Measurements from ENCODE around the gene STX11. TPM values are rescaled to one million over a fixed set of nuclear protein-coding genes. Genes with fewer than 3 reads are reported as not detected.
A peak's percentile ranks its signal among the peaks of the same experiment; 100 is the strongest.

STX11 gene
- total RNA-seq, 4 donors from 2014 or later, result 23.9 to 61.1 (median 31.8) TPM

DNA sequence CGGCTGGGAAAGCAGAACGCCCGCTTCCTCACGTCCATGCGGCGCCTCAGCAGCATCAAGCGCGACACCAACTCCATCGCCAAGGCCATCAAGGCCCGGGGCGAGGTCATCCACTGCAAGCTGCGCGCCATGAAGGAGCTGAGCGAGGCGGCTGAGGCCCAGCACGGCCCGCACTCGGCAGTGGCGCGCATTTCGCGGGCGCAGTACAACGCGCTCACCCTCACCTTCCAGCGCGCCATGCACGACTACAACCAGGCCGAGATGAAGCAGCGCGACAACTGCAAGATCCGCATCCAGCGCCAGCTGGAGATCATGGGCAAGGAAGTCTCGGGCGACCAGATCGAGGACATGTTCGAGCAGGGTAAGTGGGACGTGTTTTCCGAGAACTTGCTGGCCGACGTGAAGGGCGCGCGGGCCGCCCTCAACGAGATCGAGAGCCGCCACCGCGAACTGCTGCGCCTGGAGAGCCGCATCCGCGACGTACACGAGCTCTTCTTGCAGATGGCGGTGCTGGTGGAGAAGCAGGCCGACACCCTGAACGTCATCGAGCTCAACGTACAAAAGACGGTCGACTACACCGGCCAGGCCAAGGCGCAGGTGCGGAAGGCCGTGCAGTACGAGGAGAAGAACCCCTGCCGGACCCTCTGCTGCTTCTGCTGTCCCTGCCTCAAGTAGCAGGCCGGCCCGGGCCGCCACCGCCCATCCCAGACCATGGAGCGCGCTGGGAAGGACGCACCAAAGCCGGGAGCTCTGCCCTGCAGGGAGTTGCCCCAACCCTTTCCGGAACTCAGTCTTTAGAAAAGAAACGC, 36.7 kb downstream of the STX11 start:
- Histone ChIP-seq H3K27ac (no peak overlapping the region), H3K27me3 (no peaks in the 10 kb centered on the region), H3K4me3 (replicated peaks in 1 of 3) (no peak overlapping the region), H3K9me3 (no peaks in the 10 kb centered on the region), H3K4me1 (peaks cover 12 to 27% of the 10 kb centered on the region in 2 donors), H3K36me3 (peaks cover 8 to 9% of the 10 kb centered on the region in 2 donors)
- TF ChIP-seq CTCF (IDR thresholded peaks at IDR 0.05) (no peak), POLR2A (IDR thresholded peaks at IDR 0.05) (no peak)
- WGBS, 2 donors, result 76 to 84% methylated on average over 34 to 55 of the region's 79 CpGs
- DNase-seq, result no peak
- intact Hi-C loops (cut with DNase I), result no loop called here

DNA sequence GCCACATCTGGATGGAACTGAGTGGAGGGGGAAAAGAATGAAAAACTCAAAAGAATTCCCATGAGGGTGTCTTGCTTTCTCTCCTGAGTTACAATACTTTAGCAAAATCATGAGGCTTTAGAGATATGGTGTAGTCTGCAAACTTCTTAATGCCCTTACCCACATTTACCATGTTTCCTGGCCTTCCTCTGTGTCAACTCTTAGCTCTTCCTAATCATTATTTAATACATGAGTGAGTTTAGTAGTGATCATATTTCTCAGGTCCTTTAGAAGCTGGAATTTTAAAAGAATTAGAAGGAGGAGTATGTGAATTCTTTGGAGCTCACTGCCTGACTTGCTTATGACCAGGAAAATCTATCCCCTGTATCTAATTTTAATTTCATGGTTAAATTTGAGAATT, 39.0 kb downstream of the STX11 start:
- H3K9me3 ChIP-seq, result no peaks in the 10 kb centered on the region
- no peak overlapping the region for H3K4me3 ChIP-seq (replicated peaks in 1 of 3)
- TF ChIP-seq CTCF (IDR thresholded peaks at IDR 0.05) (no peak), POLR2A (IDR thresholded peaks at IDR 0.05) (no peak)
- H3K4me1 ChIP-seq, result peaks cover 12 to 27% of the 10 kb centered on the region in 2 donors
- no peak for DNase-seq
- H3K27me3 ChIP-seq, result no peaks in the 10 kb centered on the region
- peaks cover 8 to 9% of the 10 kb centered on the region in 2 donors for H3K36me3 ChIP-seq
- peak overlapping the region; percentile 52 to 72 (median 53) for H3K27ac ChIP-seq
- intact Hi-C loops (cut with DNase I), result no loop called here

DNA sequence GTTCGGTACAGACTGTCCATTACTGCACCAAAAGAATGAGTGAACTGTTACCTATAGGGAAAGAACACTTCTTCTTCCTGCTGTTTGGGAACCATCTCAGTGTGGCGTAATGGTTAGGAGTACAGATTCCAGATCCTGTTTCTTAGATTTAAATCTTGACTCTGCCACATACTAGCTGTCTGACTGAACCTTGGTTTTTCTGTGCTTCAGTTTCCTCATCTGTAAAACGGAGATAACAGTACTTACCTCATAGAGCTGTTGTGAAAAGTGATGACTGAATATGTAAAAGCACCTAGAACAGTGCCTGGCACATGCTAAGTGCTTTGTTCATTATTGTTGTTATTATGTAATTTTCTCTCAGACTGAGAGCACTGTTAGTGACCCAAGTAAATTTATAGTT, 39.8 kb downstream of the STX11 start:
- Histone ChIP-seq H3K27ac (peak overlapping the region; percentile 52 to 72 (median 53)), H3K4me3 (replicated peaks in 1 of 3) (no peak overlapping the region), H3K9me3 (no peaks in the 10 kb centered on the region), H3K27me3 (no peaks in the 10 kb centered on the region), H3K36me3 (peaks cover 8 to 9% of the 10 kb centered on the region in 2 donors), H3K4me1 (peaks cover 12 to 24% of the 10 kb centered on the region in 2 donors)
- 92 to 95% methylated on average over 3 of the region's 3 CpGs for WGBS, 2 donors
- no peak for DNase-seq
- TF ChIP-seq CTCF (IDR thresholded peaks at IDR 0.05) (no peak), POLR2A (IDR thresholded peaks at IDR 0.05) (no peak)
- intact Hi-C loops (cut with DNase I), result no loop called here

GRCh38 chr6:144190593-144190992, 40.3 kb downstream of the STX11 start:
- H3K27ac ChIP-seq, result peak overlapping the region in 2 of 3 donors; percentile 52 to 72
- intact Hi-C loops (cut with DNase I), result no loop called here
- 39 to 80% methylated on average over 2 of the region's 2 CpGs for WGBS, 2 donors
- H3K4me3 ChIP-seq (replicated peaks in 1 of 3), result no peak overlapping the region
- H3K27me3 ChIP-seq, result no peaks in the 10 kb centered on the region
- TF ChIP-seq POLR2A (IDR thresholded peaks at IDR 0.05), result no peak
- no peak for TF ChIP-seq CTCF (IDR thresholded peaks at IDR 0.05)
- peaks cover 8 to 9% of the 10 kb centered on the region in 2 donors for H3K36me3 ChIP-seq
- DNase-seq, result peak in 1 of 2 donors; percentile 23
- peaks cover 12 to 21% of the 10 kb centered on the region in 2 donors for H3K4me1 ChIP-seq
- no peaks in the 10 kb centered on the region for H3K9me3 ChIP-seq

- no peak for TF ChIP-seq CTCF (IDR thresholded peaks at IDR 0.05)
- no peak for TF ChIP-seq POLR2A (IDR thresholded peaks at IDR 0.05)
- no peak overlapping the region for H3K4me3 ChIP-seq (replicated peaks in 1 of 3)
- H3K4me1 ChIP-seq, result peaks cover 12 to 21% of the 10 kb centered on the region in 2 donors
- no peaks in the 10 kb centered on the region for H3K27me3 ChIP-seq
- H3K27ac ChIP-seq, result no peak overlapping the region
- WGBS, 2 donors, result 93 to 95% methylated on average over 2 of the region's 2 CpGs
- no peaks in the 10 kb centered on the region for H3K9me3 ChIP-seq
- intact Hi-C loops (cut with DNase I), result no loop called here
- DNase-seq, result no peak
- H3K36me3 ChIP-seq, result no peaks in the 10 kb centered on the region
These were observed 42.9 kb downstream of the STX11 start for GRCh38 chr6:144193181-144193580.
